Sigmoid colon (tissue), 7 donors: Measurements from ENCODE around the gene SLC26A8. TPM values are rescaled to one million over a fixed set of nuclear protein-coding genes. Genes with fewer than 3 reads are reported as not detected.

Experiments used
- DNase-seq: peaks from one replicate; pipeline ENCODE4 v3.0.0-alpha.2; 2019
- H3K27ac ChIP-seq, 4 donors: fragments of 200-600 bp; sonication (generic); one replicate each; pipeline ENCODE4 v1.5.1; 2016 to 2019; ENCODE audit warnings: mild to moderate bottlenecking in 1 of 4
- H3K27me3 ChIP-seq, 3 donors: fragments of 200-600 bp; sonication (generic); one replicate each; pipeline ENCODE4 v1.5.1; 2019; ENCODE audit warnings: mild to moderate bottlenecking in 1 of 3
- H3K36me3 ChIP-seq, 4 donors: fragments of 200-600 bp; sonication (generic); one replicate each; pipeline ENCODE4 v1.5.1; 2016 to 2019
- H3K4me1 ChIP-seq, 4 donors: fragments of 200-600 bp; sonication (generic); one replicate each; pipeline ENCODE4 v1.5.1; 2017 to 2019
- H3K4me3 ChIP-seq, 4 donors: fragments of 200-600 bp; sonication (generic); one replicate each; pipeline ENCODE4 v1.5.1; 2017 to 2019; ENCODE audit warnings: mild to moderate bottlenecking in 2 of 4, moderate library complexity in 1 of 4
- H3K9me3 ChIP-seq, 4 donors: fragments of 200-600 bp in 3 of 4; sonication (generic) in 3 of 4; one replicate each; pipeline versions ENCODE4 v1.5.1 to v1.6.1; 2013 to 2019
- CTCF ChIP-seq, 4 experiments: fragments of 450-650 bp in 3 of 4; fragments of 200-600 bp in 1 of 4; IDR thresholded peaks; one replicate each; pipeline ENCODE4 v1.5.1; 2016 to 2019; ENCODE audit warnings: antibody characterized with exemption in 4 of 4, mild to moderate bottlenecking in 3 of 4, moderate library complexity in 2 of 4
- EP300 ChIP-seq, 4 donors: sonication (generic); formaldehyde crosslinking; IDR thresholded peaks; one replicate each; pipeline ENCODE4 v1.6.1; 2017; ENCODE audit warnings: antibody characterized with exemption in 4 of 4
- POLR2A ChIP-seq, 2 donors: fragments of 450-650 bp; IDR thresholded peaks; one replicate each; pipeline ENCODE4 v1.6.1; 2016; ENCODE audit warnings: antibody characterized with exemption in 2 of 2, mild to moderate bottlenecking in 2 of 2, moderate library complexity in 2 of 2
- POLR2AphosphoS5 ChIP-seq, 4 donors: sonication (generic); formaldehyde crosslinking; IDR thresholded peaks; one replicate each; pipeline ENCODE4 v1.6.1; 2017; ENCODE audit warnings: antibody characterized with exemption in 4 of 4
- WGBS, 2 donors: extraction: QIAGEN DNeasy Blood & Tissue Kit; methylation state at CpG; one replicate each; pipeline ENCODE4 v1.1.7; 2013; 5-methylcytosine and 5-hydroxymethylcytosine counted together
- intact Hi-C: fragments of 100-400 bp; cut with DNase I; formaldehyde crosslinking; loops from one replicate; pipeline ENCODE4 v1.15.1; 2023
- polyA plus RNA-seq, 3 donors: library from polyadenylated mRNA; stranded (reverse); fragments of 200-250 nt; gene quantifications; one replicate each; pipeline ENCODE4 v1.2.3, GENCODE V29; 2013
- total RNA-seq, 4 donors: library from RNA; depleted of rRNA; stranded (reverse); fragments of >200 nt; gene quantifications; one replicate each; pipeline ENCODE4 v1.1.0, GENCODE V29; 2016
- donor health status: healthy with polysubstance abuse.
- donor health status: Bipolar disorder and iron deficiency.
- donor health status: healthy.

Gene SLC26A8
- total and polyA plus RNA-seq, 7 donors = 0.10 TPM; not detected in 6

- Histone ChIP-seq H3K36me3 (no peaks in the 10 kb centered on the region), H3K27me3 (no peaks in the 10 kb centered on the region), H3K4me3 (no peak overlapping the region), H3K4me1 (peaks cover 0 to 59% (median 26%) of the 10 kb centered on the region in 4 donors), H3K9me3 (no peaks in the 10 kb centered on the region), H3K27ac (no peak overlapping the region)
- TF ChIP-seq CTCF (IDR thresholded peaks at IDR 0.05) (no peak), EP300 (IDR thresholded peaks at IDR 0.05) (no peak), POLR2A (IDR thresholded peaks at IDR 0.05) (no peak), POLR2AphosphoS5 (IDR thresholded peaks at IDR 0.05) (no peak)
- intact Hi-C loops = no loop called here
- WGBS, 2 donors = 77 to 88% methylated on average over 12 of the region's 12 CpGs
- no peak for DNase-seq
Measured at GRCh38 chr6:36042618-36043260, 18.3 kb upstream of the SLC26A8 start.

GRCh38 chr6:36040958-36041357, 16.5 kb upstream of the SLC26A8 start:
- DNase-seq = no peak
- Histone ChIP-seq H3K27ac (no peak overlapping the region), H3K36me3 (no peaks in the 10 kb centered on the region), H3K4me1 (peaks cover 0 to 61% (median 35%) of the 10 kb centered on the region in 4 donors), H3K27me3 (no peaks in the 10 kb centered on the region), H3K4me3 (no peak overlapping the region), H3K9me3 (no peaks in the 10 kb centered on the region)
- intact Hi-C loops = no loop called here
- no peak for TF ChIP-seq POLR2AphosphoS5 (IDR thresholded peaks at IDR 0.05)

- H3K27ac ChIP-seq = no peak overlapping the region
- DNase-seq = no peak
Measured at GRCh38 chr6:36039112-36039511, 14.7 kb upstream of the SLC26A8 start.

GRCh38 chr6:36038120-36038876, 13.9 kb upstream of the SLC26A8 start:
- H3K4me3 ChIP-seq = no peak overlapping the region
- no peaks in the 10 kb centered on the region for H3K9me3 ChIP-seq
- DNase-seq = no peak
- H3K27ac ChIP-seq = no peak overlapping the region
- H3K27me3 ChIP-seq = no peaks in the 10 kb centered on the region
- peaks cover 0 to 88% (median 61%) of the 10 kb centered on the region in 4 donors for H3K4me1 ChIP-seq
- TF ChIP-seq POLR2AphosphoS5 (IDR thresholded peaks at IDR 0.05) = no peak
- TF ChIP-seq CTCF (IDR thresholded peaks at IDR 0.05) = no peak
- TF ChIP-seq EP300 (IDR thresholded peaks at IDR 0.05) = no peak
- TF ChIP-seq POLR2A (IDR thresholded peaks at IDR 0.05) = no peak
- 54 to 80% methylated on average over 4 of the region's 4 CpGs for WGBS, 2 donors
- intact Hi-C loops = no loop called here
- H3K36me3 ChIP-seq = no peaks in the 10 kb centered on the region

More at GRCh38 chr6:36039112-36039511, 14.7 kb upstream of the SLC26A8 start:
- H3K27me3 ChIP-seq = no peaks in the 10 kb centered on the region
- TF ChIP-seq CTCF (IDR thresholded peaks at IDR 0.05) (no peak), POLR2A (IDR thresholded peaks at IDR 0.05) (no peak)
- H3K4me1 ChIP-seq = peaks cover 0 to 80% (median 53%) of the 10 kb centered on the region in 4 donors
- no peak overlapping the region for H3K4me3 ChIP-seq
- H3K36me3 ChIP-seq = no peaks in the 10 kb centered on the region
- H3K9me3 ChIP-seq = no peaks in the 10 kb centered on the region
- intact Hi-C loops = no loop called here

- no peaks in the 10 kb centered on the region for H3K9me3 ChIP-seq
- no peak overlapping the region for H3K4me3 ChIP-seq
- H3K27me3 ChIP-seq = no peaks in the 10 kb centered on the region
- no peak for TF ChIP-seq POLR2A (IDR thresholded peaks at IDR 0.05)
- DNase-seq = no peak
- WGBS, 2 donors = 74 to 79% methylated on average over 4 of the region's 4 CpGs
- intact Hi-C loops = no loop called here
- H3K27ac ChIP-seq = peak overlapping the region in 1 of 4 donors; percentile 10
- H3K4me1 ChIP-seq = peaks cover 0 to 98% (median 85%) of the 10 kb centered on the region in 4 donors
- H3K36me3 ChIP-seq = no peaks in the 10 kb centered on the region
Measured at GRCh38 chr6:36035225-36035624, 10.8 kb upstream of the SLC26A8 start.
